Measurements from ENCODE around the gene KLHL29.

The KLHL29 gene

GRCh38 chr2:23528690-23529089, 143.7 kb downstream of the KLHL29 start:
- no peak for DNase-seq

- no peak for DNase-seq
Observed at GRCh38 chr2:23529659-23530058, 144.7 kb downstream of the KLHL29 start.

- no peak for DNase-seq
Observed at GRCh38 chr2:23530206-23530908, 145.4 kb downstream of the KLHL29 start.

GRCh38 chr2:23530909-23531276, 145.9 kb downstream of the KLHL29 start:
- no peak for DNase-seq

GRCh38 chr2:23531280-23531679, 146.3 kb downstream of the KLHL29 start:
- DNase-seq = no peak

GRCh38 chr2:23531881-23532280, 146.9 kb downstream of the KLHL29 start:
- DNase-seq = no peak

GRCh38 chr2:23532391-23533337, 147.7 kb downstream of the KLHL29 start:
- peak in 17 of 56 donors; percentile 13 to 65 (median 23) for DNase-seq

GRCh38 chr2:23533338-23533695, 148.3 kb downstream of the KLHL29 start:
- peak in 2 of 56 donors; percentile 10 to 18 for DNase-seq

- no peak for DNase-seq
Observed at GRCh38 chr2:23534771-23535170, 149.8 kb downstream of the KLHL29 start.

GRCh38 chr2:23536326-23536725, 151.3 kb downstream of the KLHL29 start:
- no peak for DNase-seq

- no peak for DNase-seq
Observed at GRCh38 chr2:23537991-23538390, 153.0 kb downstream of the KLHL29 start.

- no peak for DNase-seq
Observed at GRCh38 chr2:23538566-23538965, 153.6 kb downstream of the KLHL29 start.

GRCh38 chr2:23540804-23541360, 155.9 kb downstream of the KLHL29 start:
- DNase-seq = no peak

GRCh38 chr2:23541503-23542229, 156.7 kb downstream of the KLHL29 start:
- no peak for DNase-seq

GRCh38 chr2:23542230-23542789, 157.3 kb downstream of the KLHL29 start:
- no peak for DNase-seq

- no peak for DNase-seq
Observed at GRCh38 chr2:23543302-23543701, 158.3 kb downstream of the KLHL29 start.

- DNase-seq = no peak
Observed at GRCh38 chr2:23543728-23544127, 158.7 kb downstream of the KLHL29 start.

GRCh38 chr2:23544589-23545295, 159.8 kb downstream of the KLHL29 start:
- no peak for DNase-seq

- no peak for DNase-seq
Observed at GRCh38 chr2:23545396-23545795, 160.4 kb downstream of the KLHL29 start.

GRCh38 chr2:23545811-23546210, 160.8 kb downstream of the KLHL29 start:
- DNase-seq = peak in 4 of 56 donors; percentile 7 to 22 (median 15)

GRCh38 chr2:23546913-23547312, 161.9 kb downstream of the KLHL29 start:
- no peak for DNase-seq

Measured in nucleus accumbens (tissue), 56 donors.